DND-41 (cell line): Measurements from ENCODE around the gene RNF183.

Source experiments
- ATAC-seq: fragments of 200-7000 bp; cut with Tn5 transposase; 3 replicates; pipeline ENCODE4 v1.9.1; 2021; ENCODE audit warnings: low read depth; ENCODE audit not compliant: insufficient read depth
- DNase-seq: peaks from one replicate; pipeline ENCODE4 v3.0.0-alpha.2; 2020
- H2AFZ ChIP-seq: 2 replicates; pipeline ENCODE4 v1.6.0; 2012; ENCODE audit warnings: low read depth, low read length
- H3K27ac ChIP-seq: 2 replicates; pipeline ENCODE4 v1.5.1; 2012; ENCODE audit warnings: low read length, inconsistent platforms
- H3K27me3 ChIP-seq: fragments of 200-600 bp; sonication (generic); 2 replicates; pipeline ENCODE4 v1.6.0; 2012; ENCODE audit warnings: low read length, mild to moderate bottlenecking, inconsistent platforms; ENCODE audit not compliant: insufficient read depth, poor library complexity
- H3K36me3 ChIP-seq: 2 replicates; pipeline ENCODE4 v1.5.1; 2012; ENCODE audit warnings: low read length, inconsistent platforms; ENCODE audit not compliant: insufficient read depth
- H3K4me1 ChIP-seq: 2 replicates; pipeline ENCODE4 v1.5.1; 2012; ENCODE audit warnings: mild to moderate bottlenecking, low read length; ENCODE audit not compliant: insufficient read depth
- H3K4me2 ChIP-seq: 2 replicates; pipeline ENCODE4 v1.6.0; 2012; ENCODE audit warnings: mild to moderate bottlenecking, moderate library complexity, low read length, inconsistent platforms; ENCODE audit not compliant: insufficient read depth
- H3K4me3 ChIP-seq, 2 experiments: fragments of 200-600 bp in 1 of 2; shearing (Covaris generic) in 1 of 2; 2 replicates each; pipeline ENCODE4 v1.5.1; 2012 to 2016; ENCODE audit warnings: inconsistent platforms in 2 of 2, low read length in 2 of 2, mild to moderate bottlenecking in 2 of 2, low read depth in 1 of 2, moderate library complexity in 1 of 2
- H3K79me2 ChIP-seq: 2 replicates; pipeline ENCODE4 v1.6.0; 2012; ENCODE audit warnings: low read length, inconsistent platforms; ENCODE audit not compliant: insufficient read depth
- H3K9ac ChIP-seq: 2 replicates; pipeline ENCODE4 v1.6.0; 2012; ENCODE audit warnings: low read depth, mild to moderate bottlenecking, inconsistent platforms, low read length, moderate library complexity
- H3K9me3 ChIP-seq: 2 replicates; pipeline ENCODE4 v1.5.1; 2012; ENCODE audit warnings: low read length, moderate library complexity, mild to moderate bottlenecking, inconsistent platforms; ENCODE audit not compliant: insufficient read depth, severe bottlenecking
- H4K20me1 ChIP-seq: 2 replicates; pipeline ENCODE4 v1.6.0; 2012; ENCODE audit warnings: low read length; ENCODE audit not compliant: insufficient read depth
- EZH2 ChIP-seq: IDR thresholded peaks from 3 replicates; pipeline ENCODE4 v1.6.1; 2012; ENCODE audit warnings: borderline replicate concordance, low read depth, mild to moderate bottlenecking, moderate library complexity, low read length, inconsistent platforms; ENCODE audit not compliant: severe bottlenecking
- TF ChIP-seq, protein P1 (sequence below): IDR thresholded peaks from 2 replicates; pipeline ENCODE4 v1.5.1; 2012; ENCODE audit warnings: borderline replicate concordance, low read length, moderate library complexity, mild to moderate bottlenecking; ENCODE audit not compliant: poor library complexity, severe bottlenecking; ENCODE audit errors: extremely low read depth

Gene RNF183

DNA sequence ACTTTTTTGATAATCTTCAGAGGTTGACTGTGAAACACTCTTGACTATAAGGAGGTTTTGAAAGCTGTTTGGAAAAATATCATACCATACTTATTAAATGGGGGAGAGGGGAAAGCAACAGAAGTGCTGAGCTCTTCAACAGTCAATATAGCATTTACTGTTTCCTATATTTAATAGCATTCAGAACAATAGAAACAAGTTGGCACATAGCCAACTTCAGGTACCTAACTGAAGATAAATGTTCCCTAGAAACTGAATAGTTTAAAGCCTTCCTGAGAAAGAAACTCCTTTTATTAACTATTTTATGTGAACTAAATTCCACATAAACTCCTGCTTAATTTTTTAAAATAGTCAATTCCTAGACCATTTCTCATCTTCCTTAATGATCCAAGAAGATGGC, 55.5 kb downstream of the RNF183 start:
- no peak for TF ChIP-seq EZH2
- TF ChIP-seq, protein P1, sequence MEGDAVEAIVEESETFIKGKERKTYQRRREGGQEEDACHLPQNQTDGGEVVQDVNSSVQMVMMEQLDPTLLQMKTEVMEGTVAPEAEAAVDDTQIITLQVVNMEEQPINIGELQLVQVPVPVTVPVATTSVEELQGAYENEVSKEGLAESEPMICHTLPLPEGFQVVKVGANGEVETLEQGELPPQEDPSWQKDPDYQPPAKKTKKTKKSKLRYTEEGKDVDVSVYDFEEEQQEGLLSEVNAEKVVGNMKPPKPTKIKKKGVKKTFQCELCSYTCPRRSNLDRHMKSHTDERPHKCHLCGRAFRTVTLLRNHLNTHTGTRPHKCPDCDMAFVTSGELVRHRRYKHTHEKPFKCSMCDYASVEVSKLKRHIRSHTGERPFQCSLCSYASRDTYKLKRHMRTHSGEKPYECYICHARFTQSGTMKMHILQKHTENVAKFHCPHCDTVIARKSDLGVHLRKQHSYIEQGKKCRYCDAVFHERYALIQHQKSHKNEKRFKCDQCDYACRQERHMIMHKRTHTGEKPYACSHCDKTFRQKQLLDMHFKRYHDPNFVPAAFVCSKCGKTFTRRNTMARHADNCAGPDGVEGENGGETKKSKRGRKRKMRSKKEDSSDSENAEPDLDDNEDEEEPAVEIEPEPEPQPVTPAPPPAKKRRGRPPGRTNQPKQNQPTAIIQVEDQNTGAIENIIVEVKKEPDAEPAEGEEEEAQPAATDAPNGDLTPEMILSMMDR: no peak
- Histone ChIP-seq H3K36me3 (no peaks in the 10 kb centered on the region), H3K27ac (no peak overlapping the region), H3K79me2 (no peaks in the 10 kb centered on the region), H3K4me2 (no peak overlapping the region), H4K20me1 (no peaks in the 10 kb centered on the region), H2AFZ (no peak overlapping the region), H3K4me1 (no peaks in the 10 kb centered on the region), H3K27me3 (no peaks in the 10 kb centered on the region), H3K4me3 (no peak overlapping the region), H3K9me3 (no peaks in the 10 kb centered on the region), H3K9ac (no peak overlapping the region)
- ATAC-seq (no peak), DNase-seq (no peak)
